ENCODE data around the gene EMP1.

Gene EMP1

GRCh38 chr12:13196130-13196921 is at the start of gene EMP1:
Gene EMP1 (plus strand): TSS chr12:13196726. CDS start chr12:13211511, 14,785 bp downstream.
- peak; percentile 85 for DNase-seq (ENCODE audit: low spot score)

- no peak for DNase-seq (ENCODE audit: low spot score)
These were observed 48.6 kb upstream of the EMP1 start for GRCh38 chr12:13147688-13148484.

DNA sequence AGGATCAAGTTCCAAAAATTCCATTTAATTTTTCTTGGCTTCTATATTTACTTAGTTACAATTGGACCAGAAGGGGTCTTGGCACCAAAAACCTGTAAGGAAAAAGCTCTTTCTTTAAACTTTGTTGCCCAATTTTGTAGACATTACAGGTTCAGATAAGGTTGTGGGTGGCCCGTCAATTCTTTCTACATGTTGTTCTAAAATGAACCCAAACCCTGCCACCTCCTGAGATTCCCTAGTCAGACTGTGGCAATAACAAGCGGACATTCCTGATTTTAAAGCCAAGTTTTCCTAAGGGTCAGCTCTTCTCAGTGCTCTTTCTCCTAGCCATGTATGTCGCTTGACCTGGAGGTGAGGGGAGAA is 48.1 kb upstream of the EMP1 start:
- no peak for DNase-seq (ENCODE audit: low spot score)

- DNase-seq (ENCODE audit: low spot score): no peak
These were observed 47.1 kb upstream of the EMP1 start for GRCh38 chr12:13149411-13149810.

DNA sequence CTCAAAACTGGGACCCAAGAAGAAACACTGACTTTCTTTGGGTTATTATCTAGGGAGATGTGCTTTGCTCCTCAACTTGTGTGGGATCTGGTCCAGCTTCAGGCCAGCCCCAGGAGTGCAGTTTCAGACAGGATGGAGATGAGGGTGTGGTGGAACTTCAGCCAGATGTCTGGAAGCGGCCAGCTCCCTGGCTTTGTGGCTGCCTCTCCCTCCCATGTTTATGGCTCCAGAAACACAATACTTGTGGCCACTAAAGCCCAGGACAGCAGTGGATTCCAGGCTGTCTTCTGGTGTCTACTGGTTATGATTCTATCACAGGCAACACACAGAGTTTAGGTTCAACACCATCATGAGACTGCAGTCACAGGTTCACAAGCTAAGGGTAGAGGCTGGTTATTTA is 44.2 kb upstream of the EMP1 start:
- peak; percentile 80 for DNase-seq (ENCODE audit: low spot score)

DNA sequence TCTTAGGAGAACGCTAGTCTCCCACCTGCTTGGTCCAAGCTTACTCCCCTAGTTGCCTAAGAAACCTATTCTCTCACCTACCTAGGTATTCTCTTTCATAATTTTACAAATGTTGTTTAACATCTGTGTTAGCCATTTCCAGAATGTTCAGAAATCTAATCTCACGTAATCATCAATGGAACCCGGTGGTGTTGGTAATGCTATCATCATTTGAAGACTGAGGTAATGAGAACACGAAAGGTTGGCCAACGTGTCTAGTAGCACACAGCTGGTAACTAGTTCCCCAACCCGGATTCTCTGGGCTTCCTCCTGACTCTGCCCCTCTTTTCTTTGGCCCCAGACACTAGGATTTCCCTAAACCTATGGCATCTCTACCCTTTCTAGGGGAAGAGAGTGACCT is 43.8 kb upstream of the EMP1 start:
- no peak for DNase-seq (ENCODE audit: low spot score)

DNA sequence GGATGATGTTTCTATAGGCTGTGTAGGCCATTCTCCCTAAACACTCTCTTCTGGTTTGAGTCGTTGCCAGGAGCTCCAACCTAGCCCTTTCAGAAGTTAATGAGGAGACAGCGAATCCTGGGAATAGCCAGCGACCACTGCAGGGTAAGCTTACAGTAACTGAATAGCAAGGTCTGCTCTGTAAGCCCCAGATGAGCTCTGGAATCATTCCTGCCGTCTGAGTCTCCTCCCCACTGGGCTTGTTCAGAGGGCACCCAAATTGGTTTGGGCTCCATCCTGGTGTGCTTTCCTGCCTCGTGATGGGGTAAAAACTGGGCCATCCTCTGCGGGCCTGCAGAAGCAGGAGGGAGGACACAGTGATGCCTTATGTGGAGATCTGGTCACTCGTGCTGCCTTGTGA is 43.3 kb upstream of the EMP1 start:
- DNase-seq (ENCODE audit: low spot score): no peak

DNA sequence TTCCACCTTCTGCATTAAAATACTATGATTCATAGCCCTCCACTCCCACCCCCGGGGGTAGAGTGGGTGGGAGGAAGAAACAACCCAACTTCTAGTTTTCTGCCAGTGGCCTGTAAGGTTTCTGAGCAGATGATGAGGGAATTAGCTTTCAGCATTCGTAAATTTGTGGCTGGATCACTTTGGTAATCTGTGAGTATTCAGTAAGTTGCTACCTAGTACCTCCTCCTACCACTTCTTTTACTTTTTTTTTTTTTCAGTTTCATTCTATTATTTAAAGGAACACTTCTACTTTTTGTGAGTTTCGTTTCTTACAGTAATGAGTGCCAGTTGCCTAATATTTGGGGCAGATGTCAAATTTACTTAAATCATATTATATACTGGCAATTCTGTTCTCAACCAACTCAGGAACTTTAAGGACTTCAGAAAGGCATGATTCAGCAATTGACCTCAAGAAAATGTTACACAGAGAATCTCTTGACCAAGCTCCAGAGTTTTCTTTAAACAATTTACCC is 42.4 kb upstream of the EMP1 start:
- peak; percentile 21 for DNase-seq (ENCODE audit: low spot score)

GRCh38 chr12:13154831-13155230 is 41.7 kb upstream of the EMP1 start:
- DNase-seq (ENCODE audit: low spot score): no peak

- no peak for DNase-seq (ENCODE audit: low spot score)
These were observed 40.2 kb upstream of the EMP1 start for GRCh38 chr12:13156277-13156676.

DNA sequence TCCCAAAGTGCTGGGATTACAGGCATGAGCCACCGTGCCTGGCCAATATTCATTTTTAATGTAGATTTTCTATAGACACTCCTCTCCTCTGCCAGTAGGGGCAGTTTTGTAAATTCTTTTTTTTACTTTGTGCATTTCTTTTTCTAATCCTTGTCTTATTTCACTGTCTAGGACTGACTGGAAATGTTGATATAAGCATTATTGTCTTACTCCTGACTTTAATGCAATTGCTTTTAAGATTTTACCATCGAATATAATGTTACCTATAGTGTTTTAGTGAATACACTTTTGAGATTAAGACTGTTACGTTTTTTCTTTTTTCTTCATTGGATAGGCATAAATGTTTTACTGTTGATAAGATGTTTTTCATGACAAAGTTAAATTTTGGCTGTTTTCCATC is 35.4 kb upstream of the EMP1 start:
- DNase-seq (ENCODE audit: low spot score): no peak

DNA sequence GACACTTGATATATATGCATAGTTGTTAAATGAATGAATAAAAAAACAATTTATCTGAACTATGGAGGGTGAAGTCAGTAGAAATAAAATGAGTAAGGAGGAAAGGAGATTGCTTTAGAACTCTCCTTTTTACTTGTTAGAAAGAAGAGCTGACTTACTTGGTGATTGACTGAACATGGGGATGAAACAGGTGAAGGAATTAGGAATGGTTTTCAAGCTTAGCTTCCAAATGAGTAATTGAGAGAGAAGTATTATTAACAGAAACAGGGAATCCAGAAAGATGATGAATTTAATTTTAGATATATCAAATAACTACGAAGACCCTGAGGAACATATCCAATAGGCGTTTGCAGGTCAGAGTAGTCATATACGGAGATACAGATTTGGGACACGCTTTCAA is 33.6 kb upstream of the EMP1 start:
- DNase-seq (ENCODE audit: low spot score): no peak

DNA sequence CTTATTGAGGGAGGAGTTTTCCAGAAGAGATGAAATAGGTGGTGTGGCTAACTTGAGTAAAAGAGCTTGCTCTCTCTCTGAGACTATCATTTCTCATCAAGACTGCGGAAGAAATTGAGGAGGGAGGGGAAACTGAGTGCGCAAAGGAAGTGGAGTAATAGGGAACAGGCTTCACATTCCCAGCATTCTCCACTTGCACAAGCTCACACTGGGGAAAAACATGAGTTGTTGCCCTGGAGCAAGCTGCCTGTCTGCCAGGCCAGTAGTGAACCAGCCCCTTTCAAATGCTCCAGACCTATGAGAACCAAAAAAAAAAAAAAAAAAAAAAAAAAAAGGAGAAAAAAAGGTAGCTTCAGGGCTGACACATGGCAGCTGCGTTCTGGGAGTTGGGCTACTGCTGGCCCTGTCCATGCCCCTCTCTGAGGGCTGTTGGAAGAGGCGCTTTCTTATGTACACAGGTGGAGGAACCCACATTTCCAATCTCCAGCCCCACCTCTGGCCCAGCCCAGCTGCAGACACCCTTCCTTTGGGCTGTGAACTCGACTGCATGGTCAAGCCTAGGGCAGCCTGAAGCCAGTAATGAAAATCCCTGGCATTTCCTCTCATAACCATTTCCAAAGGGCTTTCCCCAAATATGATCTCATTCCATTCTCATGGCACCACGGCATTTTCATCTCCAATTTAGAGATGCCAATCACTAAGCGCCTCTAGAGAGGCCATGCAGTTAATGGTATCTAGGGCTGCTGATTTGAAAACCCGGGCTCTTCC is 32.5 kb upstream of the EMP1 start:
- no peak for DNase-seq (ENCODE audit: low spot score)

DNA sequence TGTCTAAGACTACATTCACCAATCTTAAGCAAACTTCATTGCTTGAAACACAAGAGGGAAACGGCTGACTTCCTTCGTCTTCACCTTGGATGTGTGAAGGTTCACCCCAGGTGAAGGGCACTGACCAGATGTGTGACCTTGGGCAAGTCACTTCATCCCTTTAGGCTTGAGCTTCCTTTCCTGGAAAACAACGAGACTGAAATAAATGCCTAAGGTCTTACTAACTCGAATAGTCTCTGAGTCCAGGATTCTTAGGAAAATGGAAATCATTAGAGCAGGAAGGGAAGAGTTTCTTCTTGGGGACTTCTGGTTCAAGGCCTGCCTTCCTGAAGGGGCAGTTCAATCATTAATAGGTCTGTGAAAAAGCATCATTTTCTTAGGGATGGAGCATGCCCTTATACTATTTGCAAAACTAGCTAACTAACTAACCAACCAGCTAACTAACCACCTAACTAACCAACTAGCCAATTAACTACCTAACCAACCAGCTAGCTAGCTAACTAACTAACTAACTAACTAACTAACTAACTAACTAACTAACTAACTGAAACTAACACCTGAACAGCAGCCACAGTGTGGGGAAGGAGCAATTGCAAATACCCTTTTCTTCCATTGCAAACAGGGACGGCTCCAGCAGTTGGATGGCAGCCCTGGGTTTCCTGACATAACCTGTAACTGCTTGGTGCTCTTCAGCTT is 31.5 kb upstream of the EMP1 start:
- DNase-seq (ENCODE audit: low spot score): no peak

DNA sequence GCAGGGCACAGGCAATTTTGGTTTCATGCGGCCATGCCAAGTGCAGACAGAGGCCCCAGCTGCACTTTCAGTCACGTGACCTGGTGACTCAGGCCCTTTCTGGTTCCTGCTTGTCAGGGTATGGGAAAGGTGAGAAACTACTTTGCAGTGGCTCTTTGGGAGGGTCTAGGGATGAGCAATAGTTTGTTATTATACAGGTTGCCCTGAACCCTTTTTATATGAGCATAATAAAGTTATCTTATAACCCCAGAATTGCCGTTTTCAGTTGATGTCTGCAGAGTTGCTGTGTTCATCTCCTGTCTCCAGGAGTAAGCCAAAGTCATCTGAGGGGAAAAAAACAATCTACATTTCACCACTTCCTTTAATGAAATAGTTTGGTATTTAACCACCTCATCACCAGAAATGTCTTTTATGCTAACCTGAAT is 30.9 kb upstream of the EMP1 start:
- peak; percentile 63 for DNase-seq (ENCODE audit: low spot score)

DNA sequence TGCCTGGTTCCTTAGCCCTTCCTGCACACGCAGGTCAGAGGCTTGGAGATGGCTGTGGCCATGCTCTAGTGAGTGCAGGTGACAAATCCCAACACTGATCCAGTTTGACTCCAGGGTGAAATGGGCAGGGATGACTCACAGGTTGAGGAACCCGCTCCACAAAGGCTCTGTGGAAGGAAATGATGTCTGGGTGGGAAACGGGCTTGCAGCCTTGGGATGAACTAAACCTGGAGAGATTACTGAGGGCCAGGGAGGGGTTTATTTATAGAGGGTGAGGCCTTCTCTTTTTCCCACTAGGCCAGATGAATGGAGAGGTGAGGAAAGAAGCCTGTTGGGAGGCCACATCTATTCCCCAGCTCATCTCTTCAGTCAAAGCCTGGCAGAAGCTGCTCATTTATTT is 29.3 kb upstream of the EMP1 start:
- DNase-seq (ENCODE audit: low spot score): no peak

- no peak for DNase-seq (ENCODE audit: low spot score)
These were observed 28.6 kb upstream of the EMP1 start for GRCh38 chr12:13167906-13168305.

GRCh38 chr12:13169272-13169671 is 27.3 kb upstream of the EMP1 start:
- DNase-seq (ENCODE audit: low spot score): no peak

DNA sequence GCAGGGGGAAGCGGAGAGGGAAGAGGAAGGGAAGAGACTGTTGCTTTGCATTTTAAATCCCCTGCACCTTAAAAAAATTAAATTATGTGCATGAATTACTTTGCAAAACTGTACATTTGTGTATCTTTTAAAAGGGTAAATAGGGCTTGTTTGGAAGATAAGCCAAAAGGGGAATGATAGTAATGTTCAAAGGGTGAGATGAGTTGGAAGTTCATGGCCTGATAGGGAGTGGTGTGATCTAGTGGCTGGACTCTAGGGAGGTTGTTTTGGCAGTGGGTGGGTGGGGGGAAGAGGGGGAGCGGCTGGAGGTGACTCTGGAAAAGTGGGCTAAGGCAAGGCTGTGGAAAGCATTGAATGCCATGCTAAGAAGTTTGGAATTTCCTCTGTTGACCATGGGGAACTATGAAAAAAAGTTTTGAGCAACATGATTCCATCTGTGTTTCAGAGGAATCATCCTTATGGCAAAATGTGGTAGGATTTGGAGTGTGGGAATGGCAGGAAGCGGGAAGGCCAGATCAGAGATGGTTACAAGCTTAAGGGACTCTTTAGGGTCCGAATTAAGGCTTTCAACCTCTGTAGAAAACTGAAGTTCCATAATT is 25.5 kb upstream of the EMP1 start:
- DNase-seq (ENCODE audit: low spot score): peak; percentile 21

- DNase-seq (ENCODE audit: low spot score): peak; percentile 82
These were observed 24.3 kb upstream of the EMP1 start for GRCh38 chr12:13171921-13172859.

All from GM03348 (cell line).